Stimulated activated naive B cell treated with anti-CD40 and anti-IgM and Interleukin-4, amounts not matched to agents 10 μg/mL and 1 μg/mL and 100 μg/mL, for 72 hours (primary cell): ENCODE results near the gene RAI2.
"Not testable (repeated sequence)": the region's sequence is repeated elsewhere in the genome, so short reads cannot be mapped to it uniquely, and the experiment has no call there.

Experiments used
- ATAC-seq, 2 donors: fragments of 150-1000 bp; cut with Tn5 transposase; replicated peaks; 2 replicates each; pipeline ENCODE4 v1.10.0; 2021; ENCODE audit warnings: moderate library complexity in 1 of 2
- DNase-seq: peaks from one replicate; pipeline ENCODE4 v3.0.0; 2021
- H3K27ac Mint-ChIP-seq: one replicate; pipeline ENCODE4 v1.8.0; 2022; ENCODE audit warnings: mild to moderate bottlenecking, mixed read lengths
- H3K27me3 Mint-ChIP-seq, 2 donors: one replicate each; pipeline ENCODE4 v1.8.0; 2022; ENCODE audit warnings: mixed read lengths in 2 of 2
- H3K36me3 Mint-ChIP-seq, 2 donors: one replicate each; pipeline ENCODE4 v1.8.0; 2022; ENCODE audit warnings: mixed read lengths in 2 of 2, mild to moderate bottlenecking in 1 of 2
- H3K4me1 Mint-ChIP-seq, 2 donors: one replicate each; pipeline ENCODE4 v1.8.0; 2022; ENCODE audit warnings: mixed read lengths in 2 of 2, mild to moderate bottlenecking in 1 of 2
- H3K4me3 Mint-ChIP-seq, 2 donors: one replicate each; pipeline ENCODE4 v1.8.0; 2022; ENCODE audit warnings: mild to moderate bottlenecking in 2 of 2, mixed read lengths in 2 of 2, moderate library complexity in 1 of 2
- H3K9me3 Mint-ChIP-seq, 2 donors: one replicate each; pipeline ENCODE4 v1.8.0; 2022; ENCODE audit warnings: mixed read lengths in 2 of 2, mild to moderate bottlenecking in 1 of 2

Gene RAI2

GRCh38 chrX:17786554-17787347 lies 74.3 kb downstream of the RAI2 start:
- DNase-seq, H3K4me3 Mint-ChIP-seq, ATAC-seq: not testable (repeated sequence)

GRCh38 chrX:17779434-17779833 lies 81.7 kb downstream of the RAI2 start:
- no peaks in the 10 kb centered on the region for H3K4me1 Mint-ChIP-seq
- no peak for ATAC-seq

More at GRCh38 chrX:17786554-17787347, 74.3 kb downstream of the RAI2 start:
- H3K9me3 Mint-ChIP-seq, H3K27ac Mint-ChIP-seq, H3K36me3 Mint-ChIP-seq, H3K4me1 Mint-ChIP-seq: not testable (repeated sequence)
- H3K27me3 Mint-ChIP-seq = peaks cover 18 to 20% of the 10 kb centered on the region in 2 donors

GRCh38 chrX:17778997-17779396 lies 82.1 kb downstream of the RAI2 start:
- Mint-ChIP-seq H3K27me3 (peaks cover 0 to 5% of the 10 kb centered on the region in 2 donors), H3K36me3 (no peaks in the 10 kb centered on the region), H3K4me1 (no peaks in the 10 kb centered on the region), H3K27ac (no peak overlapping the region), H3K9me3 (peaks cover 4 to 5% of the 10 kb centered on the region in 2 donors), H3K4me3 (no peak overlapping the region)
- ATAC-seq = no peak
- DNase-seq = no peak

More at GRCh38 chrX:17779434-17779833, 81.7 kb downstream of the RAI2 start:
- peaks cover 4 to 5% of the 10 kb centered on the region in 2 donors for H3K9me3 Mint-ChIP-seq
- peaks cover 0 to 5% of the 10 kb centered on the region in 2 donors for H3K27me3 Mint-ChIP-seq
- H3K27ac Mint-ChIP-seq = no peak overlapping the region
- H3K36me3 Mint-ChIP-seq = no peaks in the 10 kb centered on the region
- H3K4me3 Mint-ChIP-seq = no peak overlapping the region
- no peak for DNase-seq

GRCh38 chrX:17774053-17774452 lies 87.0 kb downstream of the RAI2 start:
- Mint-ChIP-seq H3K27me3 (peaks cover 0 to 5% of the 10 kb centered on the region in 2 donors), H3K36me3 (no peaks in the 10 kb centered on the region), H3K9me3 (no peaks in the 10 kb centered on the region), H3K4me3 (no peak overlapping the region), H3K4me1 (no peaks in the 10 kb centered on the region), H3K27ac (no peak overlapping the region)
- ATAC-seq (no peak), DNase-seq (no peak)

- Mint-ChIP-seq H3K27ac (no peak overlapping the region), H3K36me3 (no peaks in the 10 kb centered on the region), H3K27me3 (peaks cover 0 to 5% of the 10 kb centered on the region in 2 donors), H3K4me1 (no peaks in the 10 kb centered on the region), H3K9me3 (no peaks in the 10 kb centered on the region), H3K4me3 (no peak overlapping the region)
- ATAC-seq = no peak
- no peak for DNase-seq
These were observed 87.7 kb downstream of the RAI2 start for GRCh38 chrX:17773221-17773876.

- DNase-seq (no peak), ATAC-seq (no peak)
- Mint-ChIP-seq H3K27ac (no peak overlapping the region), H3K36me3 (no peaks in the 10 kb centered on the region), H3K27me3 (no peaks in the 10 kb centered on the region), H3K4me1 (no peaks in the 10 kb centered on the region), H3K9me3 (no peaks in the 10 kb centered on the region), H3K4me3 (no peak overlapping the region)
These were observed 91.3 kb downstream of the RAI2 start for GRCh38 chrX:17769701-17770269.

GRCh38 chrX:17768997-17769396 lies 92.1 kb downstream of the RAI2 start:
- Mint-ChIP-seq H3K27me3 (no peaks in the 10 kb centered on the region), H3K9me3 (no peaks in the 10 kb centered on the region), H3K4me1 (no peaks in the 10 kb centered on the region), H3K36me3 (no peaks in the 10 kb centered on the region), H3K4me3 (no peak overlapping the region), H3K27ac (no peak overlapping the region)
- DNase-seq = no peak
- no peak for ATAC-seq

GRCh38 chrX:17767734-17768133 lies 93.4 kb downstream of the RAI2 start:
- no peak for ATAC-seq
- no peaks in the 10 kb centered on the region for H3K9me3 Mint-ChIP-seq

GRCh38 chrX:17759990-17760389 lies 101.1 kb downstream of the RAI2 start:
- Mint-ChIP-seq H3K4me1 (peaks cover 0 to 2% of the 10 kb centered on the region in 2 donors), H3K27me3 (peaks cover 0 to 7% of the 10 kb centered on the region in 2 donors), H3K36me3 (no peaks in the 10 kb centered on the region), H3K9me3 (no peaks in the 10 kb centered on the region), H3K4me3 (no peak overlapping the region), H3K27ac (no peak overlapping the region)
- DNase-seq = no peak
- ATAC-seq = no peak

More at GRCh38 chrX:17767734-17768133, 93.4 kb downstream of the RAI2 start:
- Mint-ChIP-seq H3K36me3 (no peaks in the 10 kb centered on the region), H3K4me3 (no peak overlapping the region), H3K27ac (no peak overlapping the region), H3K4me1 (no peaks in the 10 kb centered on the region), H3K27me3 (no peaks in the 10 kb centered on the region)
- DNase-seq = no peak

GRCh38 chrX:17758382-17758781 lies 102.7 kb downstream of the RAI2 start:
- Mint-ChIP-seq H3K27ac (no peak overlapping the region), H3K27me3 (peaks cover 0 to 7% of the 10 kb centered on the region in 2 donors)

GRCh38 chrX:17750436-17750835 lies 110.7 kb downstream of the RAI2 start:
- H3K27ac Mint-ChIP-seq = no peak overlapping the region
- H3K4me1 Mint-ChIP-seq = no peaks in the 10 kb centered on the region
- H3K27me3 Mint-ChIP-seq = peaks cover 0 to 11% of the 10 kb centered on the region in 2 donors
- no peaks in the 10 kb centered on the region for H3K9me3 Mint-ChIP-seq
- DNase-seq (no peak), ATAC-seq (no peak)
- no peak overlapping the region for H3K4me3 Mint-ChIP-seq
- peaks cover 0 to 3% of the 10 kb centered on the region in 2 donors for H3K36me3 Mint-ChIP-seq

More at GRCh38 chrX:17758382-17758781, 102.7 kb downstream of the RAI2 start:
- Mint-ChIP-seq H3K36me3 (no peaks in the 10 kb centered on the region), H3K4me1 (peaks cover 0 to 2% of the 10 kb centered on the region in 2 donors), H3K4me3 (no peak overlapping the region), H3K9me3 (no peaks in the 10 kb centered on the region)
- ATAC-seq (no peak), DNase-seq (no peak)
